ENCODE results near the gene CTSA.
"Not testable (repeated sequence)": the region's sequence is repeated elsewhere in the genome, so short reads cannot be mapped to it uniquely, and the experiment has no call there.

CTSA gene

DNA sequence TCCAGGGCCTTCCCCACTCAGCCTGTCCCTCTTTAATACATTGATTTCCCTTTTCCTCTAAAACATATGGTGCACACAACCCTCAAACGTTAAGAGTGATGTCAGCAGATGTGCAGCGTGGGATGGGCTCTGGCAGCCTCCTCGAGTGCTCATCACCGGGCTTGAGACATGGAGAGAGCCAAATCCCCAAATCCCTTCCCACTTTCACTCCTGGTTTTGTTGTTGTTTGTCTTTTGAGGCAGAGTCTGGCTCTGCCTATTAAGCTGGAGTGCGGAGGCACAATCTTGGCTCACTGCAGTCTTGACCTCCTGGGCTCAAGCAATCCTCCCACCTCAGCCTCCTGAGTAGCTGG lies 26.6 kb downstream of the CTSA start:
- no peak for DNase-seq (ENCODE audit: low read depth, low spot score)

DNA sequence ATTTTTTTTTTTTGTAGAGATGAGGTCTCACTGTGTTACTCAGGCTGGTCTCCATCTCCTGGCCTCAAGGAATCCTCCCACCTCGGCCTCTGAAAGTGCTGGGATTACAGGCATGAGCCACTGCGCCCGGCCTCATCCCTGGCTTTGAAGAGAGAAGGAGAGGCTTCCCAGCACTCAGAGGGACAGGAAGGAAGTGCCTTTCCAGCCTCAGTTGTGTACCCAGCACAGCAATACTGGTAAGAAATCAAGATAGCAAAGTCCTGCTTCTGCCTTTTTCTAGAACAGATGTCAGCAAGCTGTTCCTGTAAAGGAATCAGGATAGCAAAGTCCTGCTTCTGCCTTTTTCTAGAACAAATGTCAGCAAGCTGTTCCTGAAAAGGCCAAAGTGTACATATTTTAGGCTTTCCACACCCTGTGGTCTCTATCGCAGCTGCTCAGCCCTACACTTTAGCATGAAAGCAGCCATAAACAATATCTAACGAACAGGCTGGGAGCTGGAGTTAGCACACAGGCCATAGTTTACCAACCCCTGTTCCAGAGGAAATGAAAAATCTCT lies 27.1 kb downstream of the CTSA start:
- DNase-seq (ENCODE audit: low read depth, low spot score) = no peak

DNA sequence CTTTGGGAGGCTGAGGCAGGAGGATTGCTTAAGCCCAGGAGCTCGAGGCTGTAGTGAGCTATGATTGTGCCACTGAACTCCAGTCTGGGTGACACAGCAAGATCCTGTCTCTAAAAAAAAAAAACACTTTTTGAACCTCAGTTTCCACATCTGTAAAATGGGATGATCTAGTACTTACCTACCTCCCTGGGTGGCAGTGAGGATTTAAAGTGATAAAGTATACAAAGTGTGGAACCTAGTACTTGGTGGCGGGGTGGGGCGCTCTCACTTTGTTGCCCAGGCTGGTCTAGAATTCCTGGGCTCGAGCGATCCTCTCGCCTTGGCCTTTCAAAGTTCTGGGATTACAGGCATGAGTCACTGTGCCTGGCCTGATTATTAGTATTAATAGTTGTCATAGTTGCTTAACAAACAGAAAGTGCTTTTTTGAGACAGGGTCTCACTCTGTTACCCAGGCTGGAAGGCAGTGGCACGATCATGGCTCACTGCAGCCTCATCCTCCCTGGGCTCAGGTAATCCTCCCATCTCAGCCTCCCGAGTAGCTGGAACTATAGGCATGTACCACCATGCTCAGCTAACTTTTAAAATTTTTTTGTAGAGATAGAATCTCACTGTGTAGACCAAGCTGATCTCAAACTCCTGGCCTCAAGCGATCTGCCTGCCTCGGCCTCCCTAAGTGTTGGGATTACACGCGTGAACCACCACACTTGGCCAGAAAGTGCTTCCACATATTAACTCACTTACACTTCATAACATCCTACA lies 27.8 kb downstream of the CTSA start:
- DNase-seq (ENCODE audit: low read depth, low spot score) = no peak

DNA sequence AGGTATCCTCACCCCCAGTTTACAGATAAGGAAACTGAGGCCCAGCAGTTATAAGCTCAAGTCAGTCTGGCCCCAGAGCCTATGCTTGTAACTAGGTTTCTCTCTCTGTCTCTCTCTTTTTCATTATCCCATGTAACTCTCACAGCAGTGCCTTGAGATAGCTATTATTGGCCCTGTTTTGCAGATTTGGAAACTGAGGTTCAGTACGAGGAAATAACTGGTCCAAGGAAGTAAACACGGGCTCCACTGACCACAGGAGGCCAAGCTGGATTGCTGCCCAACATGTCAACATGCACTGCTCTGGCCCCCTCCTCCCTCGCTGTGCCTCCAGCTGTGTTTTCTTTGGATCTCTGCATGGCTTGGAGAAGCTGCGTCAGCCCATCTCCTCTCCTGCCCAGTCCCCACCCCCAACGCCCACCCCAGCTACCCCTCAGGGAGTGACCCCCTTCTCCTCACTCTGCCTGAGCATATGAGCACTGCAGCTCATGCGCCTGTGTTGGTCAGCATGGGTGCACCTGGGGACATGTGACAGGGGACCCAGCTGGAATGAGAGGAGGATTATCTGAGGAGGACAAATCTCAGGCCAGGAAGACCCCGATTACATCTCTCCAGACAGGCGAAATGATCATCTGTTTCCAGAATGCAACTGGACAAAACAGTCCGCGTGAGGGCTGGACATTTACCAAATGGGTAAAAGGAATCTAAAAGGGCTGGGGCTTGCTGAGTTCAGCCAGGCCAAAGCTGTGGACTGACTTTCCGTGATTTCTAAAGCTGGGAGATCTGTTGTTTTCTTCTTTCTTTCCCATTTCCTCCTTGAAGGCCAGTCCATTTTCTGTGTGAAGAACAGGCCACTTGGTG lies 28.6 kb downstream of the CTSA start:
- no peak for DNase-seq (ENCODE audit: low read depth, low spot score)

DNA sequence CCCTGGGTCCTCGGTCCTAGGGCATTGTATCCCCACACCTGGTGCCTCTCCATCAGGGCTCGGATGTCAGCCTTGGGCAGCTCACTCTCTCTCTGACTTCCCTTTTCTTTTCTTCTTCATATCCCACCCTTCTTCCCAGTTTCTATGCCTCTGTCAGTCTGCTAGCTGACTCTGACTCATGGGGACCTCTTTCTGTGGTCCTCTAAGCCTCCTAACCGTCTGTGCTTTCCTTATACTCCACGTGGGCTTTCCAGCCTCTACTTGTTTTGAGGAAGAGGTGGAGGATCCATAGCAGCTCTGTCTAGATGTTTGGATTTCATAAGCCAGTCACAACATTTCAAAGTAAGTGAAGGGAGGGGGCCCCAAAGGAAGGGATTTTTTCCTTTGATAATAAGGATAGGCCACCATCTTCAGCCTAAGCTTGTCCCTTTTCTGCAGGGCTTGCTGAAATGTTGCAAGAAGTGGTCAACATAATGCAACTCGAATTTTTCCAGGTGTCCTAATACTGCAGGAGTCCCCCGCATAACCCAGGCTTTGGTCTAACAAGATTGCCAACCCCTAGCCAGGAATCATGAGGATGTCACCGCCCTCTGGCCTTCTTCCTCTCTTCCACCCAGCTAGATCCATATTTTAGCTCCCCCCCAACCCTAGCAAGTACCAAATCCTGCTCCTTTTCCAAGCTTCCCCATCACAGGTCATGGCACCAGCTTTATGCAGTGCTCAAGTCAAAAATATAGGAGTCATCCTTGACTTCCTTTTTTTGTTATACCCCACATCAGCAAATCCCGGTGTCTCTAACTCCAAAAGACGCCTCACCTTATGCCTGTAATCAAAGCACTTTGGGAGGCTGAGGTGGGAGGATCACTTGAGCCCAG lies 29.6 kb downstream of the CTSA start:
- no peak for DNase-seq (ENCODE audit: low read depth, low spot score)

DNA sequence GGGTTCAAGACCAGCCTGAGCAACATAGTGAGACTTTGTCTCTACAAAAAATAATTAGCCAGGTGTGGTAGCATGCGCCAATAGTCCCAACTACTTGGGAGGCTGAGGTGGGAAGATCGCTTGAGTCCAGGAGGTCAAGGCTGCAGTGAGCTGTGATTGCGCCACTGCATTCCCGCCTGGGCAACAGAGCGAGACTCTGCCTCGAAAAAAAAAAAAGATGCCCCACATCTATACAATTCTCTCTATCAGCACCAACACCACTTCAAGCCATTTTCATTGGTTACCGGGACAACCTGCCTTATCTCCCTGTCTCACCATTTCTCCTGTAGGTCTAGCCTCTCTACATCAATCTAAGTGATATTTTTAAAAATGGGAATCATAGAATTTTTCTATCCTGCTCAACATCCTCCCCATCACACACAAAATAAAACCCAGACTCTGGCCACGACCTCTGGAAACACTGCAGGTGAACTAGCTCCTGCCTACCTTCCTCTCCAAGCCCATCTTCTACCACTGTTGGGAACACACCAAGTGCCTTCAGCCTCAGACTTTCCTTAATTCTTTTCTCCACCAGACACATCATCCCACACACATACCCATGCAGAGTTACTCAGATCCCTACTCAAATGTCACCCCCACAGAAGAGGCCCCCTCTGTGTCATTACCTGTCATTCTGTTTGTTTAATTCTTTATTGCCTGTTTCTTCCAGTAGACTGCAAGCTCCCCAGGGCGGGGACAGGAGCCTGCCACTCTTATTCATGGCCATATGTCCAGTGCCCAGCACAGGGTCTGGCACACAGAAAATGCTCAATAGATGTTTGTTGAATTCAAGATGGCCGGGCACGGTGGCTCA lies 30.4 kb downstream of the CTSA start:
- DNase-seq (ENCODE audit: low read depth, low spot score) = no peak

DNA sequence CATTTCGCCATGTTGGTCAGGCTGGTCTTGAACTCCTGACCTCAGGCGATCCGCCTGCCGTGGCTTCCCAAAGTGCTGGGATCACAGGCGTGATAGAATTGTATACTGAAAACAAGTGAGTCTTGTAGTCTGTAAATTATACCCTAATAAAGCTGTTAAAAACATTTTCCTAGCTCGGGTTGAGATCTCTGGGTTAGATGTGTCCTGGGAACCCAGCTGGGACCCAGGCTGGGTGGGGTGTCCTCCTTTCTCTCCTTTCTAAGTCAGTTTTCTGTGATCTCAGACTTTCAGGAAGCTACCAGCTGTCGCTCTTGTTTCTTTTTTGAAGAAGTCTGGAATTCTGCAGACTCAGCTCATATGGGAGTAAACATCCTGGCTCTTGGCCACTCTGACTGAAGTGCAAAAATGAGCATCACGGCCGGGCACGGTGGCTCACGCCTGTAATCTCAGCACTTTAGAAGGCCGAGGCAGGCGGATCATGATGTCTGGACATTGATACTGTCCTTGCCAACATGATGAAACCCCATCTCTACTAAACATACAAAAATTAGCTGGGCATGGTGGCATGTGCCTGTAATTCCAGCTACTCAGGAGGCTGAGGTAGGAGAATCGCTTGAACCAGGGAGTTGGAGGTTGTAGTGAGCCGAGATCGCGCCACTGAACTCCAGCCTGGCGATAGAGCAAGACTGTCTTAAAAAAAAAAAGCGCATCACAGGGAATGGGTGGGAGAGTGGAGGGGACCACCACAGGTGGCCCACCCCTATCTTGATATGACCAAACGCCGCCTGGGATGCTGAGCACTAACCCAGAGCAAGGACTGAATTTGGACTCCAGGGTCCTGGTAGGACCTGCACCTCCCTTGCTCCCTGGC lies 33.5 kb downstream of the CTSA start:
- DNase-seq (ENCODE audit: low read depth, low spot score) = no peak

DNA sequence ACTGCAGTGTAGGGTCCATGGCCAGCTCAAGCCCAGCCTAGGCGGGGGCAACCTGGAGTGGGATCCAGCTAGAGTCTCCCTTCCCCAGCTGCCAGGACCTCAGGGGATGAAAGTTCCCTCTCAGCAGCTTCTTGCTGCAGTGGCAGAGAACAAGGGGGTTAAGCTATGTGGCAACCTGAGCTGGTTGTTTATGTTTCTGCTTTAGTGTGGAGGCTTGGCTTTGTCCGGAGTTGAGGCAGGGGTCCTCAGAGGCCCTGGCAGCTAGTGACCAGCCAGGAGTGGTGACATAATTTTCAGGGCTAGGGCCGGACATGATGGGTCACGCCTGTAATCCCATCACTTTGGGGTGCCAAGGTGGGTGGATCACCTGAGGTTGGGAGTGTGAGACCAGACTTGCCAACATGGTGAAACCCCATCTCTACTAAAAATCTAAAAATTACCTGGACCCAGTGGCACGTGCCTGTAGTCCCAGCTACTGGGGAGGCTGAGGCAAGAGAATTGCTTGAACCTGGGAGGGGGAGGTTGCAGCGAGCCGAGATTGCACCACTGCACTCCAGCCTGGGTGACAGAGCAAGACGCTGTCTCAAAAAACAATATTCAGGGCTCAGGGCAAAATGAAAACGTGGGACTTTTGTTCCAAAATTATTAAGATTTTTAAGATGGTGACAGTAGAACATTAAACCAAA lies 34.8 kb downstream of the CTSA start:
- peak; percentile 48 for DNase-seq (ENCODE audit: low read depth, low spot score)

DNA sequence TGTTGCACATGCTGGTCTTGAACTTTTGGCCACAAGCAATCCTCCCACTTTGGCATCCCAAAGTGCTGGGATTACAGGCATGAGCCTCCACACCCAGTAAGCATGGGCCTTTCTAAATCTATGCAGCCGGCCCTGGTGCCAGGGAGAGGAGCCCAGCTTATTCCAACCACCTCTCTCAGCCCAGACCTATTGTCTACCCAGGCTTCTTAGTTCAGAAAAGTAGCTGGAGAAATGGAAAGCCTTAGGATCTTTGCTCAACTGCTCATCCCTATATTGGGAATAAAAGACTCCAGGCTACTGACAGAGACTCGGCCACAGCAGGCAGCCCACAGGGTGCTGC lies 35.6 kb downstream of the CTSA start:
- no peak for DNase-seq (ENCODE audit: low read depth, low spot score)

DNA sequence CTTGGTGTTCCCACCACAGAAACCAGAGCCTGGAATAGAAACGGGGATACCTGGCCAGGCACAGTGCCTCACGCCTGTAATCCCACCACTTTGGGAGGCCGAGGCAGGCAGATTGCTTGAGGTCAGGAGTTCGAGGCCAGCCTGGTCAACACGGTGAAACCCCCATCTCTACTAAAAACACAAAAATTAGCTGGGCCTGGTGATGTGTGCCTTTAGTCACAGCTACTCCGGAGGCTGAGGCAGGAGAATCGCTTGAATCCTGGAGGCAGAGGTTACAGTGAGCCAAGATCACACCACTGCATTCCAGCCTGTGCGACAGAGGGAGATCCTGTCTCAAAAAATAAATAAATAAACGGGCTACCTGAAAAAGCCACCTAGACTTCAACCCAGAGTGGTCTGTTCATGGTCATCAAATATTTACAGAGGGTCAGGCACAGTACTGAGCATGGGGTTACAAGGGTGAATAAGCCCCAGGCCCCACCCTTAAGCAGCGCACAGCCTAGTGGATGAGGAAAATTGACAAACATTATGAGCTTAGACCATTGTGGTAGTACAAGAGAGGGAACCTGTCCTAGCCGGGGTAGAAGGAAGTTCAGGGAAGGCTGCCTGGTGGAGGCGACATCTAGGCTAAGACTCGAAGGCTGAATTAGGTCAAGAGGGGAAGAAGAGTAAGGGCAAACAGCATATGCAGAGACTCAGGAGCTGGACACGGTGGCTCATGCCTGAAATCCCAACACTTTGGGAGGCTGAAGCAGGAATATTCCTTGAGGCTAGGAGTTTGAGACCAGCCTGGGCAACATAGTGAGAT lies 36.1 kb downstream of the CTSA start:
- no peak for DNase-seq (ENCODE audit: low read depth, low spot score)

DNA sequence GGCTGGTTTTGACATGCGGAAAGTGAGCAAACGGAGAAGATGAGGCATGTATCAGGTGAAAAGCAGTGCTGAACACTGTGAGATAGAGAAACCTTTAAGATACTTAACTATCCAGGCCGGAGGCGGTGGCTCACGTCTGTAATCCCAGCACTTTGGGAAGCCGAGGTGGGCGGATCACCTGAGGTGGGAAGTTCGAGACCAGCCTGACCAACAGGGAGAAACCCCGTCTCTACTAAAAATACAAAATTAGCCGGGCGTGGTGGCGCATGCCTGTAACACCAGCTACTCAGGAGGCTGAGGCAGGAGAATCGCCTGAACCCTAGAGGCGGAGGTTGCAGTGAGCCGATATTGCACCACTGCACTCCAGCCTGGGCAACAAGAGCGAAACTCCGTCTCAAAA lies 40.5 kb downstream of the CTSA start:
- not testable (repeated sequence) for DNase-seq (ENCODE audit: low read depth, low spot score)

DNA sequence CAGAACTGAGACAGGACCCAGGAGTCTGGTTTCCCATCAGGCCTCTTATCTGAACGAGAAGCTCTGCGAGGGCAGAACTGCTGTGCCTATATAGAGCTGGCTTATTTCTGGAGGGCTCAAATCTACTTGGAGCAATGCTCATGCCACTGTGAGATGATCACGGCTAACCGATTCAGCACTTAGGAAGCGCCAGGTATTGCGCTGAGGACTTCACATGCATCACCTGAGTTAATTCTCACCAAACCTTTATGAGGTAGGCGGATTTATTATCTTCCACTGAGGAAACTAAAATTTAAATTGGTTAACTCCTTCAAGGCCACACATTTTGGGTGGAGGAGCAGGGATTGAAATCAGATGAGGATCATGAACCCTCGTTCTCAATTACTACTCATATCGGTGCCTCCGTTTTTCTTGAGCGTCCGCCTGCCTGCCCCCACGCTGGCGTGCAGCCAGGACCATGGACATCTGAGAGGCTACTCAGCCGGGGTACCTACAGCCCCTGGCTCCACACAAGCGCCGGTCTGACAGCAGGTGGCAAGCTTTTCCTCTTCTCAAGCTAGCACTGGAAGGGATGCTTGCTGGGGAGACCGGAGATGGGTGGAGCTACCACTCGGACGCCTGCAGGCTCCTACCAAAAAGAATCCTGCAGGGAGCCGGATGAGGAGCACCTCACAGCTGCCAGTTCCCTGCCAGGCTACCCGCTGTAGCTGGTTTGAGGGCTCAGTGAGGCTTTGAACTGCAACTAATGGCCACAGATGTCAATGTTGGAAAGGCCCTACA lies 42.3 kb downstream of the CTSA start:
- DNase-seq (ENCODE audit: low read depth, low spot score) = peak; percentile 92

DNA sequence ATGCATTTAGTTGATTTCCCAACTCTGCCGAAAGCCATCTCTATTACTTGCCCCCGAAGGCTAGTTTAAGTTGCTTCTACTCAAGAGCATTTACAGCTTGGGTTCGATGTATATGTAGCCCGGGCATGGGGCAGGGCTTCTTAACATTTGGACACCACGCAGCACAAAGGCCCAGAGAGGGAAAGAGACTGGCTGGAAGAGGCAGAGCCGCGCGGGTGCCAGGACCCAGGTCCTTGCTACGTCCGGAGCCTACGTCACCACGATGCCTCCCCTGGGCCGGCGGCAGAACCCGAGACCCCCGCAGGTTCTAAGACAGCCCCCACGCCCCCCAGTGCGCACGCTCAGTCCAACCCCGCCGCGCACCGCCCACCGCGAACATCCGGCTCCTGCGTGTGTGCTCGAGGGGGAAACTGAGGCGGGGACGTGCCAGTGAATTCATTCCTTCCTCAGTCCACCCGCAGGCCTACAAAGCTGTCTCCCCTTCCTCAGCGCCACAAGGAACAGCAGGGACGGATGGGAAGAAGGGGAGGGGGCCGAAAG lies 43.0 kb downstream of the CTSA start:
- no peak for DNase-seq (ENCODE audit: low read depth, low spot score)

DNA sequence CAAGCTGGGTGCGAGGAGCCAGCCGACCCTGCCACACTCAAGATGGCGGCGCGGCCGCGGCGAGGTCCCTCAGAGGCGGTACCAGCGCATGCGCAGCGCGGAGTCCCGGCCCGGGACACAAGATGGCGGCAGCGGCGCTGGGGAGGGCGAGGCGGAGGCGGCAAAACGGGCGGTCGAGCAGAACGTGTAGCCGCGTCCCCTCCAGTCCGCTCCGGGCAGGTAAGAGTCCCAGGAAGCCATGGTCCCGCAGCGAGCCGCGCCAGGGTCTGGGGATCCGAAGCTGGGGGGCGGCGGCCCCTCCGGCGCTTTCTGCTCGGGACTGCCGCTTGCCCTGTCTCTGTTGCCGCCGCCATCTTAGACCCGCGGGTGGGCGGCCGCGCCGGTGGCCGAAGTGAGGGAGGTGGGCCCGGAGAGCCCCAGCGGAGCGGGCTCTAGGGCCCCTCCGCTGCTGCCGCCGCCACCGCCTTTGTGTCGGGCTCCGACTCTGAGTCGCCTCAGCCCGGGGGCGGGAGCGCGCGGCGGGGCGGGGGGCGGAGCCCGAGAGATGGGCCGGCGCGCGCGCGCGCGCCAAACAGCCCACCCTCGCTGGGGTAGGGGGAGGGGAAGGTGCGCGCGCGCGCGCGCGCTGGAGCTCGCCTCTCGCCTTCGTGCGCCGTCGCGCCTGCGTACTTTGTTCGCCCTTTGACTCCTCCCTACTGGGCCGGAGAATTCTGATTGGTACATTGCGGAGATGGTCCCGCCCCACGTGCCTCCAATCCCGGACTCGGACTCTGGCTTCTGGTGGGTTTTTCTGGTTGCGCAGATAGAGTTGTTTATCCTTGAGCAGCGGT lies 43.7 kb downstream of the CTSA start, which contains the start of gene PCIF1:
PCIF1 (plus strand) TSS at position 98 of the 830 bp plus-strand sequence. CDS start 4,317 bp downstream, outside the sequence.
- DNase-seq (ENCODE audit: low read depth, low spot score) = peak; percentile 98

DNA sequence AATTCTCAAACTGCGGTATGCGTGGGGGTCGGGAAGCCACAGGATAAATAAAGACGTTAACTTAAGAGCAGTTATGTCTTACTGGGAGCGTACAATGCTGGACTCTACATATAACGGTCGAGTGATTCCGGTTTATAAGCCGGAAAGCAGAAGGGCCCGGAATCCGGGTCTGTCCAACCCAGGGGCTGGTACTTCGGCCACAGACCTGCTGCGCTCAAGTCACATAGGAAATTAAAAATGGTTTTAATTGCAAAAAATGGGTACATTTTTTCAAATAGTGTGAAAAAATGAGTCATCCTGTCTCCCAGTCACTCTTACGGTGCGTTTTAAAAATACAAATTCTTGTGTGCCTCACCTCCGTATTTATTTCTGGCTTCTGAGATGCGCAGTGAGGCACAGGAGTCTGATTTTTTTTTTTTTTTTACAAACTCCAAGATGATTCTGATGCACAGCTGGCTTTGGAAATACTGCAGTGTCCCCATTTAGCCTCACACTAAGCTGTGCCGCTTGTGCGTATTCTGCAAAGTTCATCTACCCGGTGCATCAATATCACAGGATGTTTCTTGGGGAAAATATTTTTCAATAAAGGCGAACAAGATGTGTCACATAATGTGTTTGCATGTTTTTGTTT lies 44.4 kb downstream of the CTSA start:
- DNase-seq (ENCODE audit: low read depth, low spot score) = no peak

DNA sequence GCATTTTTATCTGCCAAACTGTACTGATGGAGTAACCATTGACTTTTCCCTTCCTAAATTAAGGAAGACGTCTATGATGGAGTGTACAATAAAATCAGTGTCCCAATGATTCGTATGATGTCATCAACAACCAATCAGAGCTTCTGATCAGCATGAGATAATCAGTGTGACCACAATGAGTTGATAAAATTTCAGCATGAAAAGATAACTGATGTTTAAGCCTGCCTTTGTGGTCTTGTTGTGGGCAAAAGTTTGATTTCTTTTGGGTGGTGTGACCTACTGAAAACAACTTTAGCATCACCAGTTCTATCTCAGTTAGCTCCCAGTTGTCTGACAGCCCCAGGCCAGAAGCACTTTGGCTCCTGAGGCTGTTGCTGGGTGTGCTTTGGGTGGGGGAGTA lies 46.6 kb downstream of the CTSA start:
- no peak for DNase-seq (ENCODE audit: low read depth, low spot score)

All from ELF-1 (cell line).